HG03442 (cell line): ENCODE data around the gene AGO3.
A peak's percentile ranks its signal among the peaks of the same experiment; 100 is the strongest.
"Not testable (repeated sequence)": the region's sequence is repeated elsewhere in the genome, so short reads cannot be mapped to it uniquely, and the experiment has no call there.

ENCODE experiments used
- ATAC-seq: cut with Tn5 transposase; IDR thresholded peaks from one replicate; pipeline ENCODE4 v1.9.1; 2021; ENCODE audit warnings: mild to moderate bottlenecking, moderate library complexity; ENCODE audit not compliant: unreplicated experiment

Gene AGO3

GRCh38 chr1:35930593-35931445, at the start of gene AGO3:
Gene AGO3, plus strand, starts transcription at chr1:35931105. Its CDS starts 322 bp downstream, at chr1:35931427.
- ATAC-seq = peak; percentile 77

GRCh38 chr1:35881850-35882273, 49.0 kb upstream of the AGO3 start:
- no peak for ATAC-seq

- no peak for ATAC-seq
Measured at GRCh38 chr1:35882586-35882944, 48.3 kb upstream of the AGO3 start.

- peak; percentile 71 for ATAC-seq
Measured at GRCh38 chr1:35882945-35883634, 47.8 kb upstream of the AGO3 start, which contains the start of gene AGO1. Gene AGO1, plus strand, starts transcription at chr1:35883209. Its CDS starts 213 bp downstream, at chr1:35883422.

GRCh38 chr1:35883635-35884101, 47.2 kb upstream of the AGO3 start:
- peak; percentile 10 for ATAC-seq

- ATAC-seq = no peak
Measured at GRCh38 chr1:35884934-35885333, 46.0 kb upstream of the AGO3 start.

GRCh38 chr1:35885961-35886558, 44.8 kb upstream of the AGO3 start:
- no peak for ATAC-seq

GRCh38 chr1:35886577-35887431, 44.1 kb upstream of the AGO3 start:
- ATAC-seq = no peak

GRCh38 chr1:35887508-35887907, 43.4 kb upstream of the AGO3 start:
- no peak for ATAC-seq

- no peak for ATAC-seq
Measured at GRCh38 chr1:35888255-35888654, 42.6 kb upstream of the AGO3 start.

- not testable (repeated sequence) for ATAC-seq
Measured at GRCh38 chr1:35888981-35889380, 41.9 kb upstream of the AGO3 start.

- ATAC-seq = no peak
Measured at GRCh38 chr1:35893051-35893879, 37.6 kb upstream of the AGO3 start.

- peak; percentile 79 for ATAC-seq
Measured at GRCh38 chr1:35894183-35894582, 36.7 kb upstream of the AGO3 start.

GRCh38 chr1:35894656-35895055, 36.2 kb upstream of the AGO3 start:
- no peak for ATAC-seq

GRCh38 chr1:35899941-35900340, 31.0 kb upstream of the AGO3 start:
- ATAC-seq = no peak

GRCh38 chr1:35901235-35901634, 29.7 kb upstream of the AGO3 start:
- no peak for ATAC-seq

GRCh38 chr1:35902671-35903070, 28.2 kb upstream of the AGO3 start:
- ATAC-seq = no peak

- no peak for ATAC-seq
Measured at GRCh38 chr1:35914717-35915116, 16.2 kb upstream of the AGO3 start.

GRCh38 chr1:35915693-35916092, 15.2 kb upstream of the AGO3 start:
- ATAC-seq = no peak

- no peak for ATAC-seq
Measured at GRCh38 chr1:35923791-35924221, 7.1 kb upstream of the AGO3 start.
